Body of pancreas (tissue), 4 donors: ENCODE measurements around the gene ZNF222.

Experiments used
- CTCF ChIP-seq, 7 experiments: fragments of 450-650 bp in 4 of 7; fragments of 200-600 bp in 3 of 7; sonication (generic) in 3 of 7; IDR thresholded peaks; one replicate each; pipeline ENCODE4 v1.5.1; 2016 to 2019; ENCODE audit warnings: antibody characterized with exemption in 7 of 7
- POLR2A ChIP-seq, 3 donors: fragments of 450-650 bp; IDR thresholded peaks; one replicate each; pipeline ENCODE4 v1.6.1; 2016; ENCODE audit warnings: antibody characterized with exemption in 3 of 3, mild to moderate bottlenecking in 2 of 3

DNA sequence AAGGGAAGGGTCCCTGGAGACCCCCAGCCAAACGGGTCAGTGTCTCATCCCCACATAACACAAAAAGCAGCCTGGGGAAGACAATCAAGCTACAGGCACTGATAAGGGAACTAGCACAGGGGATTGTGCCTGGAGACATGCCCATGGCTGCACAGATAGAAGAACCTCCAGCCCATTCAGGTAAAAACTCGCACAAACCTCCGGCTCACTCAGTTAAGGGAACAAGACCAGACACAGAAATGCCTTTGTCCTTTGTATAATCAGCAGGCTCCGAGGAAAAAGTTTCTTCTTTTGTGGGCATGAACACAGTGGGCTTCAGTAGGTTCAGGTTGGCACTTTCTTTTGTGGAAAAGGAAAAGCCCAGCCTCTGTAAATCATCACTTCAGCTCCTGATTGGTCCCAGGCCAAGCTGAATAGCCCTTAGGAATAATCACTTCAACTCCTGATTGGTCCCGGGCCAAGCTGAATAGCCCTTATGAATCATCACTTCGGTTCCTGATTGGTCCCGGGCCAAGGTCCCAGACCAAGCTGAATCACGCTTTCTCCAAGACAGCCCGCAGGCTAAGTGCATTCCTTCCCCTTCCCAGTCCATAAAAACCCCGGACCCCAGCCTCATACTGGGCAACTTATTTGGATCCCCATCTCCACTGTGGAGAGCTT, 27.4 kb upstream of the ZNF222 start:
- TF ChIP-seq CTCF (IDR thresholded peaks at IDR 0.05): no peak
- no peak for TF ChIP-seq POLR2A (IDR thresholded peaks at IDR 0.05)
